HG03060 (cell line): Measurements from ENCODE around the gene DDHD1.

ENCODE experiments used
- ATAC-seq: cut with Tn5 transposase; IDR thresholded peaks from one replicate; pipeline ENCODE4 v1.9.1; 2021; ENCODE audit warnings: low read depth, moderate number of reproducible peaks; ENCODE audit not compliant: unreplicated experiment

The DDHD1 gene

GRCh38 chr14:53035336-53036210 is 117.5 kb downstream of the DDHD1 start:
- ATAC-seq, result no peak

GRCh38 chr14:53034688-53035230 is 118.4 kb downstream of the DDHD1 start:
- no peak for ATAC-seq

GRCh38 chr14:53034036-53034435 is 119.1 kb downstream of the DDHD1 start:
- no peak for ATAC-seq

GRCh38 chr14:53032838-53033390 is 120.2 kb downstream of the DDHD1 start:
- no peak for ATAC-seq

- no peak for ATAC-seq
Measured at GRCh38 chr14:53032161-53032803, 120.8 kb downstream of the DDHD1 start.

DNA sequence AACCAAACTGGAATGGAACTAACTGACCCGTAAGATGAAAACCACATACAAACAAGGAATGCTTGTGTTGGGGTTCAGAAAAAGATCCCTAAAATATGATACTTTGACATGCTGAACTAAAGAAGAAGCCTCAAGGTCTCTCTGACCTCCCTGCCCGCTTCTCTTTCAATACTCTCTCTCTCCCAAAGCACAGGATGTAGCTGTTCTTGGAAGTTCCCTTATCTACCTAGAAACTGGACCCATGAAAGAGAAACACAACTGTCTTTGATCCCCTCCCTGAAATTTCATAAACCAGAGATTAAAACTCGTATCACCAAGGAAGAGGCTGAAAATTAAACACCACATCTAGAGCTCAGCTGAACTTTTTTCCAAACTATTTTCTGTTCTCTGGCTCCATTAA is 125.6 kb downstream of the DDHD1 start:
- ATAC-seq, result no peak

DNA sequence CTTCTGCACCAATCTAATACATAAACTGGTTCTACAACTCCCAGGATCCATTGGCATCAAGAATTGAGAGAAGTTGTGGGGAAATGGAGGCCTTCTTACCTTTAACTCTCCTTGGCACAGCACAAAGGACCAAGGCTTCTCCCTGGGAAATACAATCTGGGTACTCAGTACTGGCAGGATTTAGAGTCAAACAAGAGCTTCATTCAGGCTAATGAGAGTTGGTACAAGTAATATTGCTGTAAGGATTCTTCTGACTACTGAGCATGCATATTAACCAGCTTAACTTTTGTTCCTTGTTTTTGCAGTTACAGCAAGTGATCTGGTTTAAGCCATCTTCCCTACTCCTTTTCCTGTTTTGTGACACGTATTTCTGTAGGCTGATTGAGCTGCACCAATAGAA is 126.1 kb downstream of the DDHD1 start:
- no peak for ATAC-seq

GRCh38 chr14:53023325-53023724 is 129.8 kb downstream of the DDHD1 start:
- ATAC-seq, result no peak

DNA sequence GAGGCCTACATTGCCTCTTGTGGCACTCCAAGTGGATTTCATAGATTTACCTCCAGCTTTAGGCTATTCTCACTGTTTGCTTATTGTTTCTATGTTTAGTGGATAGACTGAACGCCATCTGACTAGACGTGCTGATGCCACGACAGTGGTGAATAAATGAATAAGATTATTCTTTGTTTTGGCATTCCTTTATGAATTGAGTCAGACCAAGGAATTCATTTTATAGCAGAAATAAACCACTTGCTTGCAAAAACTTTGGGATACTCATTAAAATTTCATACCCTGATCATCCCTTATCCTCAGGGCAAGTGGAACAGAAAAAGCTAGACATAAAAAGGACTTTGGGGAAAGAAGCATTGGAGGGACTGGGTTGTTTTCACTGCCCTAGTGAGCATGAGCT is 130.5 kb downstream of the DDHD1 start:
- ATAC-seq, result no peak

- no peak for ATAC-seq
Measured at GRCh38 chr14:53020193-53020932, 132.8 kb downstream of the DDHD1 start.

DNA sequence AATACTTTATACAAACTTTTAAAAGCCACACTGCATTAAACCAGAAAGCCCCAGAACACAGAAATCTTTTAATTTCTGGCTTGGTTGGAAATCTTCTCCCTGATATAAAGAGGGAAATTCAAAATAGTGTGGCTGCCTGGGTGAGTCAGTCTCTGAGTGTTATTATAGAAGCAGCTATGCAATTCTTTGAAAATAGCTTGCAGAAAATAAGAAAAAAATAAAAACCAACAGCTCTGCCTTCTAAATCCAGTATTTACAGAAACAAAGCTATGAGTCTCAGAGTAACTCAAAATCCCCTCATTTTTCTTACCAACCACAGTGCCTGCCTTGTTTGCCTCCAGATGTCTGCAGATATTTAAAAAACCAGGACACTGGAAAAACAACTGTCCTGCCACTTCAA is 133.7 kb downstream of the DDHD1 start:
- no peak for ATAC-seq

DNA sequence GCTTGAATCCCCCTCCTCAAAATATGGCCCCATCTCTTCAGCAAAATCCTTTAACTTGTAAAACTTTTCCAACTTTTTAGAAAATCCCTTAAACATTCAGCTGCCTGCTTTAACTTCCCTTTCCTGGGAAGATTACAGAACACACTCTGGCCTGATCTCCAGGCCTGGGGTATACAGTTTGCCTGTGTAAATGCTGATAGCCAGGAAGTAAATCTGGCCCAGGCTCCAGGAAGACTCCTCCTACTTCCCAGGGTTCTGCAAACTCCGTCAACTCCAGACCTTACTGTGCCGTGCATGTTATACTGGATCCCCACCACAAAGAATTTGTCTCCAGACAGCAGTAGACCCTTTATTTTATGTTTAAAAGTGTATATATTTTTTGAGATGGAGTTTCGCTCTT is 135.3 kb downstream of the DDHD1 start:
- ATAC-seq, result no peak

DNA sequence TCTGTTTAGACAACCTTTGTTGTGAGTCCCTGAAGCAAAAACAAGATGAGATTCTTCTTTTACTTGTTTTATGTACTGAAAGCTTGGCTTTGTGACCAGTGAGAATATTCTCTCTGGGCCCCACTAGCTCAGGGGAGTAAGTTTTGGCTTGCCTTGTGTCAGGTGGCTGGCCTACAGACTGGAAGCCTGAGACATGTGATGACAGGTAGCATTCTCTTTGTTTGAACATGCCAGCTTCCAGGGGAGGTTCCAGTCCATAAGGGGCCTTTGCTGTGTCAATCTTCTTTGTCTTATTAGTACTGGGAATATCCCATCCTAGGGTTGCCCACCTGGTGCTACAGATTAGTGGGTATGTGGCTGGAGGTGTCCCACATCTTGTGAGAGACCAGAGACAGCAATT is 136.2 kb downstream of the DDHD1 start:
- no peak for ATAC-seq

- no peak for ATAC-seq
Measured at GRCh38 chr14:53016491-53016890, 136.6 kb downstream of the DDHD1 start.

GRCh38 chr14:53011053-53011462 is 142.1 kb downstream of the DDHD1 start:
- ATAC-seq, result no peak

DNA sequence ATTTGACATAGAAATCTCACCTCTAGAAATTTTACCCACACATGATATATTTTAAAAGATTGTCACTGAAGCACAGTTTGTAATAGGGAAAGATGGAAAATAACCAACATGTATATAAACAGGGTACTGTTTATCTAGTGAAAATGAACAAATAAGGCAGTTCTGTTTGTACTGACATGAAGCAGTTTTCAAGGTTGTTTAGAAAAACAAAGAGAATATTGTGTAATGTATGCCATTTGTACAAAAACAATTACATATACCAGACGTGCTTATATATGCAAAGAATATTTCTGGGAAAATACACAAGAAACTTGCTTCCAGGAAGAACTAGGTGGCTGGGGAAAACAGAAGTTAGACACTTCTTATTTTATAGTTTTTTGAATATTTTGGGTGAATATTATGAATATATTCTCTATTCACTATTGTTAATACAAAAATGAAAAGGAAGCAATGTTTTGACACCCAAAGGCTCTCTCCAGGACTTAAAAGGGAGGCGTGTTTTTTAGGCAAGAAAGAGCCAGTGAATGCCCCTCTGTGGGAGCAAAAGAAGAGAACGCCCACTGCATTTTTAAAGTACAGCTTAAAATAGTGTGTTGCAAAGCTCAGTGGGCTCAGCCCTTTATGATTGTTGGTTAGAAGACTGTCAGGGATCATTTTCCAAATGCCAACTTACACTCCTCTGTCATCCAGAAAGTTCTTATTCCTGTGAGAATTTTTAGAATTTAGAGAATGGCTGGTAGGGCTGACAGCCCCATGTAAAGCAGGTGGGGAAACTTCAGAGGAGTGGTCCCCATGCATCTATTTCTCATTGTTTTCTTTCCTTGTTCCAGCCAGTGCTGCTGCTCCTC is 142.7 kb downstream of the DDHD1 start:
- no peak for ATAC-seq

- ATAC-seq, result no peak
Measured at GRCh38 chr14:53006931-53007562, 146.1 kb downstream of the DDHD1 start.

DNA sequence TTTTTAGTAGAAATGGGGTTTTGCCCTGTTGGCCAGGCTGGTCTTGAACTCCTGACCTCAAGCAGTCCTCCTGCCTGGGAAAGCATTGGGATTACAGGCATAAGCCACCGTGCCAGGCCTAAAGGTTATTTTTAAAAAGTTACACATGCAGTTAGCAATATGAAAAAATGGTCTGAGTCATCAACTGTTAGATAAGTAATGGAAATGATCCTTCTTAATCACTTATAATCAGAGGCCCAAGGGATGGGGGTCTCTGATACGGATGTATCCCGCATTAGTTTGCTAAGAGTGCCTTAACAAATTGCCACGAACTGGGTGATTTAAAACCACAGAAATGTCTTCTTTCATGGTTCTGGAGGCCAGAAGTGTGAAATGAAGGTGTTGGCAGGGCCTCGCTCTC is 148.1 kb downstream of the DDHD1 start:
- no peak for ATAC-seq

DNA sequence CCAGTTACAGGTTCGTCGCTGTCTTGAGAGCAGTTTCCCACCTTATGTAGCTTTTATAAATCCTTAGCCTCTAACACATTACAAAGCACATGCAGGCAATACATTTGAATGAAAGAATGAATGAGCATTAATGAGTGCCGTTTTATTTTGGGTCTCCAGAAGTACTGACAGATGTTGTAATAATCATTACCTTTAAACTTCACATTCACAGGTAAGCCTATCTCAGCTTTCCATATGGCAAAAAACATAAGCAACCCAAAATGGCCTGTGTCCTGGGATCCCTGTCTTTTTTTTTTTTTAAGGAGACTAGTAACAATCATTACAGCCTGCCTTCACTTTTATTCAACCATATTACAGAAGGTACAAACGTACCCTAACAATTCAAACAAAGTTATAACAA is 149.3 kb downstream of the DDHD1 start:
- ATAC-seq, result no peak
